Measurements from ENCODE around the gene FAN1. TPM values are rescaled to one million over a fixed set of nuclear protein-coding genes. Genes with fewer than 3 reads are reported as not detected.

FAN1 gene
- total RNA-seq, 1 donor from 2014 or later = 26.6 TPM

- Histone ChIP-seq H3K36me3 (ENCODE audit: control insufficient read depth in 3 of 3, insufficient read depth in 3 of 3, low read length in 3 of 3) (peaks cover 30 to 48% (median 42%) of the 10 kb centered on the region in 3 donors), H3K27ac (ENCODE audit: low read depth, low read length) (no peak overlapping the region), H3K4me3 (ENCODE audit: low read length in 3 of 3) (no peak overlapping the region), H3K9ac (ENCODE audit: low read depth in 1 of 3, low read length in 3 of 3) (no peak overlapping the region), H3K4me1 (ENCODE audit: control insufficient read depth in 3 of 3, insufficient read depth in 3 of 3, low read length in 3 of 3) (peaks cover 25 to 28% (median 25%) of the 10 kb centered on the region in 3 donors), H3K27me3 (ENCODE audit: control insufficient read depth in 3 of 3, insufficient read depth in 3 of 3, low read length in 3 of 3) (no peaks in the 10 kb centered on the region), H3K9me3 (ENCODE audit: control insufficient read depth in 3 of 3, low read length in 3 of 3) (no peaks in the 10 kb centered on the region)
These were observed 14.7 kb downstream of the FAN1 start for GRCh38 chr15:30918366-30918765.

GRCh38 chr15:30919877-30920550 lies 16.3 kb downstream of the FAN1 start:
- Histone ChIP-seq H3K4me1 (ENCODE audit: control insufficient read depth in 3 of 3, insufficient read depth in 3 of 3, low read length in 3 of 3) (peaks cover 31 to 42% (median 31%) of the 10 kb centered on the region in 3 donors), H3K27me3 (ENCODE audit: control insufficient read depth in 3 of 3, insufficient read depth in 3 of 3, low read length in 3 of 3) (no peaks in the 10 kb centered on the region), H3K4me3 (ENCODE audit: low read length in 3 of 3) (no peak overlapping the region), H3K36me3 (ENCODE audit: control insufficient read depth in 3 of 3, insufficient read depth in 3 of 3, low read length in 3 of 3) (peaks cover 25 to 53% (median 45%) of the 10 kb centered on the region in 3 donors), H3K9me3 (ENCODE audit: control insufficient read depth in 3 of 3, low read length in 3 of 3) (no peaks in the 10 kb centered on the region), H3K27ac (ENCODE audit: low read depth, low read length) (no peak overlapping the region), H3K9ac (ENCODE audit: low read depth in 1 of 3, low read length in 3 of 3) (no peak overlapping the region)

GRCh38 chr15:30921106-30921505 lies 17.4 kb downstream of the FAN1 start:
- Histone ChIP-seq H3K4me1 (ENCODE audit: control insufficient read depth in 3 of 3, insufficient read depth in 3 of 3, low read length in 3 of 3) (peaks cover 31 to 42% (median 31%) of the 10 kb centered on the region in 3 donors), H3K9me3 (ENCODE audit: control insufficient read depth in 3 of 3, low read length in 3 of 3) (no peaks in the 10 kb centered on the region), H3K27me3 (ENCODE audit: control insufficient read depth in 3 of 3, insufficient read depth in 3 of 3, low read length in 3 of 3) (no peaks in the 10 kb centered on the region), H3K4me3 (ENCODE audit: low read length in 3 of 3) (no peak overlapping the region), H3K27ac (ENCODE audit: low read depth, low read length) (peak overlapping the region; percentile 70), H3K9ac (ENCODE audit: low read depth in 1 of 3, low read length in 3 of 3) (no peak overlapping the region), H3K36me3 (ENCODE audit: control insufficient read depth in 3 of 3, insufficient read depth in 3 of 3, low read length in 3 of 3) (peaks cover 34 to 58% (median 51%) of the 10 kb centered on the region in 3 donors)

- peak overlapping the region; percentile 70 for H3K27ac ChIP-seq (ENCODE audit: low read depth, low read length)
These were observed 18.2 kb downstream of the FAN1 start for GRCh38 chr15:30921781-30922479.

GRCh38 chr15:30922480-30923311 lies 19.0 kb downstream of the FAN1 start:
- Histone ChIP-seq H3K9ac (ENCODE audit: low read depth in 1 of 3, low read length in 3 of 3) (peak overlapping the region in 2 of 3 donors; percentile 19 to 63), H3K27me3 (ENCODE audit: control insufficient read depth in 3 of 3, insufficient read depth in 3 of 3, low read length in 3 of 3) (no peaks in the 10 kb centered on the region), H3K27ac (ENCODE audit: low read depth, low read length) (peak overlapping the region; percentile 70), H3K4me3 (ENCODE audit: low read length in 3 of 3) (peak overlapping the region in 1 of 3 donors; percentile 14), H3K9me3 (ENCODE audit: control insufficient read depth in 3 of 3, low read length in 3 of 3) (no peaks in the 10 kb centered on the region), H3K36me3 (ENCODE audit: control insufficient read depth in 3 of 3, insufficient read depth in 3 of 3, low read length in 3 of 3) (peaks cover 40 to 60% (median 58%) of the 10 kb centered on the region in 3 donors), H3K4me1 (ENCODE audit: control insufficient read depth in 3 of 3, insufficient read depth in 3 of 3, low read length in 3 of 3) (peaks cover 31 to 42% (median 31%) of the 10 kb centered on the region in 3 donors)

More at GRCh38 chr15:30921781-30922479, 18.2 kb downstream of the FAN1 start:
- H3K9me3 ChIP-seq (ENCODE audit: control insufficient read depth in 3 of 3, low read length in 3 of 3) = no peaks in the 10 kb centered on the region
- H3K9ac ChIP-seq (ENCODE audit: low read depth in 1 of 3, low read length in 3 of 3) = no peak overlapping the region
- peaks cover 37 to 58% (median 55%) of the 10 kb centered on the region in 3 donors for H3K36me3 ChIP-seq (ENCODE audit: control insufficient read depth in 3 of 3, insufficient read depth in 3 of 3, low read length in 3 of 3)
- no peaks in the 10 kb centered on the region for H3K27me3 ChIP-seq (ENCODE audit: control insufficient read depth in 3 of 3, insufficient read depth in 3 of 3, low read length in 3 of 3)
- H3K4me3 ChIP-seq (ENCODE audit: low read length in 3 of 3) = no peak overlapping the region
- H3K4me1 ChIP-seq (ENCODE audit: control insufficient read depth in 3 of 3, insufficient read depth in 3 of 3, low read length in 3 of 3) = peaks cover 31 to 42% (median 31%) of the 10 kb centered on the region in 3 donors

GRCh38 chr15:30923429-30923828 lies 19.7 kb downstream of the FAN1 start:
- no peak overlapping the region for H3K4me3 ChIP-seq (ENCODE audit: low read length in 3 of 3)
- H3K27me3 ChIP-seq (ENCODE audit: control insufficient read depth in 3 of 3, insufficient read depth in 3 of 3, low read length in 3 of 3) = no peaks in the 10 kb centered on the region
- peaks cover 31 to 42% (median 31%) of the 10 kb centered on the region in 3 donors for H3K4me1 ChIP-seq (ENCODE audit: control insufficient read depth in 3 of 3, insufficient read depth in 3 of 3, low read length in 3 of 3)
- no peaks in the 10 kb centered on the region for H3K9me3 ChIP-seq (ENCODE audit: control insufficient read depth in 3 of 3, low read length in 3 of 3)
- H3K36me3 ChIP-seq (ENCODE audit: control insufficient read depth in 3 of 3, insufficient read depth in 3 of 3, low read length in 3 of 3) = peaks cover 41 to 60% (median 58%) of the 10 kb centered on the region in 3 donors
- H3K9ac ChIP-seq (ENCODE audit: low read depth in 1 of 3, low read length in 3 of 3) = peak overlapping the region in 2 of 3 donors; percentile 19 to 63
- H3K27ac ChIP-seq (ENCODE audit: low read depth, low read length) = peak overlapping the region; percentile 70

GRCh38 chr15:30924353-30924752 lies 20.6 kb downstream of the FAN1 start:
- Histone ChIP-seq H3K27ac (ENCODE audit: low read depth, low read length) (no peak overlapping the region), H3K9ac (ENCODE audit: low read depth in 1 of 3, low read length in 3 of 3) (no peak overlapping the region), H3K9me3 (ENCODE audit: control insufficient read depth in 3 of 3, low read length in 3 of 3) (no peaks in the 10 kb centered on the region), H3K36me3 (ENCODE audit: control insufficient read depth in 3 of 3, insufficient read depth in 3 of 3, low read length in 3 of 3) (peaks cover 49 to 64% (median 62%) of the 10 kb centered on the region in 3 donors), H3K4me1 (ENCODE audit: control insufficient read depth in 3 of 3, insufficient read depth in 3 of 3, low read length in 3 of 3) (peaks cover 31 to 42% (median 31%) of the 10 kb centered on the region in 3 donors), H3K4me3 (ENCODE audit: low read length in 3 of 3) (no peak overlapping the region), H3K27me3 (ENCODE audit: control insufficient read depth in 3 of 3, insufficient read depth in 3 of 3, low read length in 3 of 3) (no peaks in the 10 kb centered on the region)

- Histone ChIP-seq H3K9ac (ENCODE audit: low read depth in 1 of 3, low read length in 3 of 3) (no peak overlapping the region), H3K4me1 (ENCODE audit: control insufficient read depth in 3 of 3, insufficient read depth in 3 of 3, low read length in 3 of 3) (peaks cover 31 to 39% (median 31%) of the 10 kb centered on the region in 3 donors), H3K36me3 (ENCODE audit: control insufficient read depth in 3 of 3, insufficient read depth in 3 of 3, low read length in 3 of 3) (peaks cover 57 to 69% (median 67%) of the 10 kb centered on the region in 3 donors), H3K9me3 (ENCODE audit: control insufficient read depth in 3 of 3, low read length in 3 of 3) (no peaks in the 10 kb centered on the region), H3K4me3 (ENCODE audit: low read length in 3 of 3) (no peak overlapping the region), H3K27ac (ENCODE audit: low read depth, low read length) (no peak overlapping the region), H3K27me3 (ENCODE audit: control insufficient read depth in 3 of 3, insufficient read depth in 3 of 3, low read length in 3 of 3) (no peaks in the 10 kb centered on the region)
These were observed 22.0 kb downstream of the FAN1 start for GRCh38 chr15:30925686-30926085.

GRCh38 chr15:30926161-30926560 lies 22.4 kb downstream of the FAN1 start:
- Histone ChIP-seq H3K9me3 (ENCODE audit: control insufficient read depth in 3 of 3, low read length in 3 of 3) (no peaks in the 10 kb centered on the region), H3K27me3 (ENCODE audit: control insufficient read depth in 3 of 3, insufficient read depth in 3 of 3, low read length in 3 of 3) (no peaks in the 10 kb centered on the region), H3K27ac (ENCODE audit: low read depth, low read length) (no peak overlapping the region), H3K36me3 (ENCODE audit: control insufficient read depth in 3 of 3, insufficient read depth in 3 of 3, low read length in 3 of 3) (peaks cover 60 to 73% (median 65%) of the 10 kb centered on the region in 3 donors), H3K4me3 (ENCODE audit: low read length in 3 of 3) (no peak overlapping the region), H3K4me1 (ENCODE audit: control insufficient read depth in 3 of 3, insufficient read depth in 3 of 3, low read length in 3 of 3) (peaks cover 27 to 34% (median 28%) of the 10 kb centered on the region in 3 donors), H3K9ac (ENCODE audit: low read depth in 1 of 3, low read length in 3 of 3) (no peak overlapping the region)
